Stimulated activated CD4-positive, alpha-beta T cell treated with anti-CD3 and anti-CD28 coated beads, Interleukin-1b, Interleukin-23, amount 100 ng/mL, for 1 hour (primary cell): ENCODE results near the gene BIN2.
"Not testable (repeated sequence)": the region's sequence is repeated elsewhere in the genome, so short reads cannot be mapped to it uniquely, and the experiment has no call there.

ENCODE experiments used
- DNase-seq, 2 donors: peaks; one replicate each; pipeline ENCODE4 v3.0.0-alpha.2; 2020; ENCODE audit warnings: low read depth in 2 of 2

Gene BIN2

DNA sequence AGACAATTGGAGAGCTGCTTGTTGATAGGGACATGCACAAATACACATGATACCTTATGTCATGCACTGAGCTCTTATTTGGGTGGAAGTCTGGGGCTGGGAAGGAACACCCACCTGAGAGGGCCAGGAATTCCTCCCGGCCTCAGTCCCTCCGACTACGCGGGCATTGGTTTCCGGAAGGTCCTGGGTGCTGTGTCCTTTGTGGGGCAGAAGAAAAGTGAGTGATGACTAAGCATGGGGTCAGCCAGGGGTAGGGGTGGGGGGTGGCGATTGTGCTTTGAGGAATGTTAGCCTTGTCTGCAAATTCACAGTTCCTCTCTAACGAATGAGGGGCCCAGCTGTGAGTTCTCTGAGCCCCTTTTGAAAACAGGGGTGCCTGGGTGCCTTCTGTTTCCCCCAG is 21.7 kb upstream of the BIN2 start:
- DNase-seq, result no peak

DNA sequence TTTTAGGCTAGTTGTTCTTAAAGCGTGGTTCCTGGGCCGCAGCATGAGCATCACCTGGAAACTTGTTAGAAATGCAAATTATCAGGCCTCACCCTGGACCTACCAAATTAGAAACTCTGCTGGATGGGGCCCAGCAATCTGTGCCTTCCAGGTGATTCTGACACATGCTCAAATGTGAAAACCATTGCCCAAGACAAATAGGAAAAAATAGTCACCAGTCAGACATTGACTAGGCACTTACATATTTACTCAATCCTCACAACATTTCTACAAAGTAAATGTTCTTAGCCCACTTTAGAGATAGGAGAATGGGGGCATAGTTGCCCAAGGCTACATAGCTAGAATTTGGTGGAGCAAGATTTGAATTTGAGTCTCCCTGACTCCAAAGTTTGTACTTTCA is 19.2 kb upstream of the BIN2 start:
- no peak for DNase-seq

DNA sequence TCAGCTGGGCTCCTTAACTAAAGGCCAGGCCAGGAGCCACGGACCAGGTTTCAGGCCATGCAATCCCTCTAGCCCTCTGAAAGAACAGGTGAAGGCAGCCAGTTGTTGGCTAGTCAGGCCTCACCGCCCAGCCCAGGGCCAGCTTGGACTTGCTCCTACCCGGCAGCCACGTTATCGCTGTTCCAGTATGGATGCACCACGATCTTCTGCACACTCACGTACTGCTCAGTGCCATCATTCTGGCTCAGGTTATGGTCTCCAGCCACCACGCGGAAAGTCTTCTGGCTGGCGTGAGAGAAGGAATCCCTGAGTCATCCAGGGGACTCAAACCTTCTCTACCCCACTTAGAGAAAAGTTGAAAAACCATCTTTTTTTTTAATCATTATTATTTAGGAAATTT is 18.4 kb upstream of the BIN2 start:
- no peak for DNase-seq

DNA sequence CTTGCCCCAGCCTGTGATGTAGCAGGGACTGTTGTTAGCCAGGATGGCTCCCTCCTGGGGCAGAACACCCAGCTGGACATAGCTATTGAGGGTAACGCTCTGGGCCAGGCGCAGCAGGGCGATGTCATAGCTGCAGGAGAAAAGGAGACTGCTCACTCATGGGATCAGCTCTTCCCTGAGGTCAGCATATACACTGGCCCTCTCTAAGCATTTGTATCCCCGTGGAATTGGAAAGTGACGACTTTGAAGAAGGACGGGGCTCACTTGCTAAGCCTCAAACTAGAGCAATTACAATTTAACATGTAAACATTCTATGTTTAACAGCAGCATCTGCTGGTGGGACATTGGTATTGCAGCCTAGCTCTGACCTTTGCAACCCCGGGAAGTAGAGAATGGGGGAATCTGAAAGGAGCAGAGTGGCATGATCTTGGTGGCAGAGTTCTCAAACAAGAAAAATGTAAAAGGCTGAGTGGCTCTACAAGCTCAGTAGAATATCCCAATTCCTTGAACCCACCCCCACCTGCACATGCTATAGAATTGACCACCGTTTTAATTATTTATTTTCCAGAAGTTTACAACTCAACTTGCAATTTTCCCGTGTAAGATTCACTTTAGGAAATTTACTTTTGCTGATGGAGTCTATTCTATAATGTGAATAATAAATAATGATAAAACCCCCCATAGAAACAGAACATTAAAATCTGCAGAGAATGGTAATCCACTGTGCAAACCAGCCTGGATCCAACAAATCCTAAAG is 17.5 kb upstream of the BIN2 start:
- peak; percentile 42 to 46 for DNase-seq

DNA sequence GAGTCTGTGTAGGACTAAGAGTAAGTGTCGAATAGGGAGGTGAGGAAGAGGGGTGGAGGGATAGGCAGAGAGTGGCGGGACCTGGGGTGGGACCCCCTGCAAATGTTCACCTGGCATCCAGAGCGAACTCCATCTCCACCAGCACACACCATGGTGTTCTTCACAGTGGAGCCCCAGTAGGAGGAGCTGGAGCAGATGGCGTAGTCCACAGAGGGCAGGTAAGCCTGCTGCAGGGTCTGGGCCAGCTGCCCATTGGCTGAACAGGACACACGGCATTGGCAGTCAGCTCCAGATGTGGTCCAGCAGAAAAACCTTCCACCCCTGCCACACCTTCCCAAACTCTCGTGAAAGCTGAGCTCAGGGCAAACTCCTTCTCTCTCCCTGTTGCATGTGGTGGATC is 15.8 kb upstream of the BIN2 start:
- no peak for DNase-seq

DNA sequence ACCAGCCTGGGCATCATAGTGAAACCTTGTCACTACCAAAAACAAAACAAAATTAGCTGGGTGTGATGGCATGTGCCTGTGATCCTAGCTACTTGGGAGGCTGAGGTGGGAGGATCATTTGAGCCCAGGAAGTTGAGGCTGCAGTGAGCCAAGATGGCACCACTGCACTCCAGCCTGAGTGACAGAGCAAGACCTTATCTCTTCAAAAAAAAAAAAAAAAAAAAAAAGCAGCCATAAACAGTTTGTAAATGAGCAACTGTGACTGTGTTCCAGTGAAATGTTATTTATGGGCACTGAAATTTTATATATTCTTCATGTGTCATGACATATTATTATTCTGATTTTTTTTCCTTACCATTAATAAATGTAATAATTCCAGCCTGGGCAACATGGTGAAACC is 13.4 kb upstream of the BIN2 start:
- not testable (repeated sequence) for DNase-seq

DNA sequence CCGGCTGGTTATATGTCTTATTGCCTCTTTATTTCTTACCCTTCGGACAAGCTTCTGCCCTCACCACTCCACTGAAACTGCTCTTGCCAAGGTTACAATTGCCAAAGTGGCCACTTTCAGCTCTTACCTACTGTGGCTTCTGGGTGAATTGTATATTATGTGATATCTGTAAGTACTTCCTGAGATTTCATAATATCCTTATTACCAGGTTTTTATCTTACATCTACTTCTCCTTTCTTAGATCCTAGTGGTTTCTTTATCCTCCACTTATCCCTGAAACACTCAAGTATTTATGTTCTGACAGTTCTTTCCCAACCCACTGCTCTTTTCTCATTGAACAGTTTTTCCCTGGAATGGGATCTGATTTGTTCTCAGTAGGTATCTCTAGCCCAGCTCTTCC is 12.0 kb upstream of the BIN2 start:
- no peak for DNase-seq

DNA sequence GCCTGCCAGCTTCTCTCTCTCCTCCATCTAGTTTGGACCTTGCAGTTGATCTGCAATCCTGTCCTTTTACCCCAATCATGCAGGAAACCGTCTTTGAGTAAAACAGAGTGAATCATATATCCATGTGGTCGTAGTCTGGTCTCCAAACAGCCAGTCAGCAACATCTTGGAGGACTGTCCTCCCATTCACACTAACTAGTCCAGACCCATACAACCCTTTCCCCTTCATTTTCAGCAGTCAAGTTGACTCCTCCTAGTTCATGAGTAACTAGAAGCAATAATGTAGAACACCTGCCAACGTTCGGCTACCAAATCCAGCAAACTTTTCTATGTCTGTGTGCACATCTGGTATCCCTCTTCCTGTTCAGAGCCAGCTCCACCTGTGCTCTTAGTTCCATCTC is 10.8 kb upstream of the BIN2 start:
- no peak for DNase-seq

DNA sequence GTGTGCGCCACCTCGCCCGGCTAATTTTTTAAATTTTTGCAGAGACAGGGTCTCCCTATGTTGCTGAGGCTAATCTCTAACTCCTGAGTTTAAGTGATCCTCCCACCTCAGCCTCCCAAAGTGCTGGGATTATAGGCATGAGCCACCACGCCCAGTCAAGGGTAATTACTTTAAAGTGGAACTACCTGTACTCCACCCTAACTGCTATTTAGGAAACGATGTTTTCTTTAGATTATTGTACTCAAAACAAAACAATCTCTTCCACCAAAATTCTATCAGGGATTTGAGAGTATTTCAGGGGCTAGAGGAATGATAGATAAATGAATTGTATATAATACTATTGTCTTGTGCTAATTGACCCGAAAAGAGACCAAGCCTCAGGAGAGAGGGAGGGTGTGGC is 9.6 kb upstream of the BIN2 start:
- DNase-seq, result no peak

DNA sequence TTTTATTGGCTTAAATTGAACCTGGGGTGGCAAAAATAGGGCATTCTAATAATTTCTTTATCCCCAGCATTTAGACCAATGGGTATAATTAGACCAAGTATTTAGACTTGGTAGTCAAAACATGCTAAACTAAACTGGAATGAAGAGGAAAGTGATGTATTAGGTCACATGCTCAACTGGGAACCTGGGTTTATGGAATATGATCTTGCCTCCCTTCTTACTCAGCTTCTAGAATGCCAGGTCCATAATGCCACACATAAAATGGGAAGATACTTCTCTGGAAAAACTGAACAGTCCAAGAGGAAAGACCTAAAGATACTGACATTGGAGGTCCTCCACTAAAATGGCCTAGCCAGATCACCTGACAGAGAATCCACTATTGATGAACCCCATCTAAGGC is 6.2 kb upstream of the BIN2 start:
- DNase-seq, result no peak

DNA sequence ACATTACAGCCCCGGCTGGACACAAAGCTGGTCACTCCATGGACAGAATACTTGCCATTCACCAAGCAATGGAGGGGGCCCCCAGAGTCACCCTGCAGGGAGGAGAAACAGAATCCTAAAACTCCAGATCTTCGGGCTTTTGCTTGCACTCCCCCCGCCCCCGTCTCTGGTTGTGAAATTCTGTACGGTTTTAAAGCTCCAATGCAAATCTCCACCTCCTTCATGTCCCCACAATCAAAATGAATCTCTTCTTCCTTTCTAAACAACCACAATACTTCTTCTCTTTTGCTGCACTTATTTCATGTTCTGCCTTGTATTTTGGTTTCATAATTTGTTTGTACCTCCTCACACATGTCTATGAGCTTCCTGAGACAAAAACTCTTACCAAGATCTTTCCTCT is 5.8 kb upstream of the BIN2 start:
- no peak for DNase-seq

DNA sequence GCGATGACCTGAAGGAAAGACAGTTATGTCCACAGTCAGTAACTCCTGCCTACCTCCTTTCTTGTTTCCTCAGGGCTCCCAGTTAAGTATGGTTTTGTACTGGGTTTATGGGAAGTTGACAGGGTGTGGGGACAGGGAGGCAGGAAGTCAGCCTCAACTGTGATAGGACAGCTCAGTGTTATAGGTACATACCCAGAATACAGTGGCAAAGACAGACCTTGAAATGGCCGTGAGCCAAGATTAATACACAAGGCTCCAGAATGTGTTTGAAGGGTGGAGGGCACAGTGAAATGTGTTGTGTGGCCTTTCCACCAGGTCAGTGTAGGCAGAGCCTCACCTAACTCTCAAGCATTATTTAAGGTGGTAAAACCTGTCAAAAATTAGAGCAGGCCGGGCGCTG is 4.6 kb upstream of the BIN2 start:
- DNase-seq, result no peak

DNA sequence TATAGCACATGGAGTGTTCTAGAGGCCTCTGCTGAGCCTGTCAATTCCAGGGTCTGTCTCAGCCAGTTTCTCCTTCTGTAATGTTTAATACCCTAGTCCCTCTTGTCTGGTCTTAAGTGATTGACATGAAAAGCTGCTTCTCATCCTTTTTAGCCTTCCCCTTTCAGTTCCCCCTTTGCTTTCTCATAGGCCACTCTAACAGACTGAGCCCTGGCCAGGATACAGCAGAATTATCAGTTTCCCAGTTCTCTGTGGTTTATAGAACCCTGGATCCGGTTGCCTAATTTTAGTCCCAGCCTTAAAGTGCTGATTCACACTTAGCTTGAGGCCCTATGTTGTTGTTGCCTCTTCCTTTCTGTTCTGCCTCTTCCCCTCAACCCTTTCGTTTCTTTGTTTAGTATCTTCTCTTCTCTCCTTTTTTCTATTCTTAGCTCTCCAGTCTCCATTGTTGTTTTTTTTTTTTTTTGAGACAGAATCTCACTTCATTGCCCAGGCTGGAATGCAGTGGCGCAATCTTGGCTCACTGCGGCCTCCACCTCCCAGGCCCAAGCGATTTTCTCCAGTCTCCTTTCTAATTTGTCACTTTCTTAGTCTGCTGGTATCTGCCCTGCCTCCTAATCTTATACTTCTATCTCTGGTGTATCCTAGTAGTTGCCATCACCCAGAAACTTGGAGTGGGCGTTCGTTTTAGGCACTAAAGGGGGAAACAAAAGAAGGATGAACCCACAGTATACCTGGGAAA is 2.9 kb upstream of the BIN2 start:
- no peak for DNase-seq

DNA sequence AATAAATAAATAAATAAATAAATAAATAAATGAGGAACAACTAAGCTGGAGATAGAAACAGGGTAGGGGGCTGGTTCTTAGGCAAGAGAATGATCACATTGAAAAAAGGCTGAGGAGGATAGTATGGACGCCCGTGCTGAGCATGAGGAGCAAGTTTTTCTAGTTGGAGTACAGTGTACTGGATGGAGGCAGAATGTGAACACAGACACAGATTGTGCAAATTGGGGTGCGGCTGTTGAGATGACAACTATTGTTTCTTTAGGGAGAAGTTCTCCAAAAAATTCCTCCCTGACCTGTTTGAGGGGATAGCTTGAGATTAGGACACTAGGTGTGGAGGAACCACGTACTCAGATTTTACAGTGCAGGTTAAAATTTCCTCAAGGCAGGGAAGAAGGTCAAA is 979 bp upstream of the BIN2 start:
- no peak for DNase-seq

DNA sequence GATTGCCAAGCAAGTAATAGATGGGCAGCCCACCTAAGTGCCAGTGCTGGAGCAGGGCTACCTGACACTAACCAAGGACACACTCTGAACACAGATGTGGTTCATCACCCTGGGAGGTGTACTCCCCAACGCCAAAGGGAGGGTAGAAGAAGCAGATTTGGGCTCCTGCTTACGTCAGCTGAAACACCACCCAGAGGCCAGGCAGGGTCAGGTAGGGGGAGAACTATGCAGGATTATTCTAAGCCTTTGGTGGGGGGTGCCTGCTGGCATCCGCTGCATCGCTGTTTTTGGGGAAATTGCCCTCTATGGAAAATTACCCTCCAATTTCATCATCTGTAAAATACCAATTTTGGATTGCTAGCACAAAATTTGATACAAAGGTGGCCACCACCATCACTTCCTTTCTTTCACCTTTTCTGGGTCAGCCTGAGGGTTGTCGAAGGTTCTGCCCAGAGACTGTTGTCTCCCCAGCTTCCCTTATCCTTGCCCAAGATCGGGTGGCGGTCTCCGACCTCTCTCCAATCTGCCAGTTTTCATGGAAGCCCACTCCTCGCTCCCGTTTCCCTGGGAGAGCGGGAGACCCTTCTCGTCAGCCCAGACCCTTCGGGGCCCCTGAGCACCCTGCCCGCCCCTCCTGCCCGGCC is 535 bp downstream of the BIN2 start:
- no peak for DNase-seq

DNA sequence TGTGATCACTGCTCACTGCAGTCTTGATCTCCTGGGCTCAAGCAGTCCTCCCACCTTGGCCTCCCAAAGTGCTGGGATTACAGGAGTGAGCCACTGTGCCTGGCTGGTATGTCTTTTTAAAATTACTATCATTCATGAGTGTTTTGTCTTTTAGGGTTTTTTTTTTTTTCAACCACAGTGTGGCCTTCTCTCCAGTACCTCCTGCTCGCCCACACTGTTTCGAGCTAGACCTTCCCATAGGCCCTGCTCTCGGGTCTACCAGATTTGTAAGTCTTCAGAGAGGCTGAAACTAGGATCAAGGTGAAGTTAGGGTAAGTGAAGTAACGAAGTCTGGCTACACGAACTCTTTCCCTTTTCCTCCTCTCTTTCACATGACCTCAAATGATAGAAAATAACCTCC is 1.5 kb downstream of the BIN2 start:
- DNase-seq, result no peak

DNA sequence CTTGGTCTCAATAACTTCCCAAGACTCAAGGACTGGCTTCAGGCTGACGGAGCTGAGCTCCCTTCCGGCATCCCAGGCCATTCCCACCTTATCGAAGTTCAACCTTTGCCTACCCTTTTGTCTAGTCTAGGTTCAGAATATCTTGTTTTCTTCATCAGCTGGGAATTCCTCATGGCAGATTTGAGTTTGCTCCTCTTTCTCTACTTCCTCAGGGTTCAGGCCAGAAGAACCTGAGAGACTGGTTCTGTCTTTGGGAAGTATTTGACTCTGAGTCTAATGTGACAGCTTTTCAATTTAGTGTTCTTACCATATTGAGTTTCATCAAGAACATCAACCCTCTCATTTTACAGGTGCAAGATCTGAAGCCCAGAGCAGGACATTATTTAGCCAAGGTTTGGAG is 2.1 kb downstream of the BIN2 start:
- DNase-seq, result no peak

DNA sequence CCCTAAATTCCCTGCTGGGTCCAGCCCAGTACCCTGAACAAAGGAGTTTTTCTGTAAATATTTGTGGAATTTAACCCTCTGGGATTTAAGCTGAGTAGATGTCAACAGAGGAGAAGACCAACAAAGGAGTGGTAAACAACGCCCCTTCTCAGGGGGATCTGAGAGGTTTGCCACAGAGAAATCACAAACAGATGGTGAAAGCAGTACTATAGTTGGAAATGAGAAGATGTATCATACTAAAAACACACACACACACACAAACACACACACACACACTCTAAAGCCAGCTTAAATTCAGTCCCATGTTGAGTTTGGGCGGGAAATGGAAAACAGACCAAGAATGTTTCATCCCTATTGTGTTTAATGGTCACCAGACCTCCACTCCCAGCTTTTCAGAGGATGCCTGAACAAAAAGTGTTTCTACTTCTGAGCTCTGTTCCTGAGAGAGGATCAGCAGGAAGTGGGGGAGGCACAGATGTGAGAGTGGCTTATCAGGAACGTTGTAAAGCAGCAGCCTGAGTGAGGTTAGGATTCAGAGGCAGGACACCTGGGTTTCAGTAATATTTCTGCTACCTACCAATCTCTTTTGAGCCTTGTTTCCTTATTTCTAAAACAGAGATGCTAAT is 3.2 kb downstream of the BIN2 start:
- DNase-seq, result no peak

DNA sequence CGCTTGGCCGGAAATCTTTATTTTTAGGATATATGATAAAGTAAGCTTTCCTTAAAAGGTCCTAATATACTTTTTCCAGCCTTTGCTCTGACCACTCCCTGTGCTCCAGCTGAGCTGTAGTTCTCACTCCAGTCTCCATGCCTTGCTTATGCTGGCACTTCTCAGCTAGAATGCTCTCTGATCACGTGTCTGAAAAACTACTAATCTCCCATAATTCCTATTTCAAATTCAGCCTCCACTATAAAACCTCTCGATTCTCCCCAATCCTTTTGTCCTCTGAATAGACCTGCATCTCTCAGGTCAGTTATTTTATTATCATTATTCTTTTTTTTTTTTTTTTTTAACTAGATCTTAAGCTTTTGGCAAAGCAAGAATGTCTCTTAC is 3.7 kb downstream of the BIN2 start:
- no peak for DNase-seq

DNA sequence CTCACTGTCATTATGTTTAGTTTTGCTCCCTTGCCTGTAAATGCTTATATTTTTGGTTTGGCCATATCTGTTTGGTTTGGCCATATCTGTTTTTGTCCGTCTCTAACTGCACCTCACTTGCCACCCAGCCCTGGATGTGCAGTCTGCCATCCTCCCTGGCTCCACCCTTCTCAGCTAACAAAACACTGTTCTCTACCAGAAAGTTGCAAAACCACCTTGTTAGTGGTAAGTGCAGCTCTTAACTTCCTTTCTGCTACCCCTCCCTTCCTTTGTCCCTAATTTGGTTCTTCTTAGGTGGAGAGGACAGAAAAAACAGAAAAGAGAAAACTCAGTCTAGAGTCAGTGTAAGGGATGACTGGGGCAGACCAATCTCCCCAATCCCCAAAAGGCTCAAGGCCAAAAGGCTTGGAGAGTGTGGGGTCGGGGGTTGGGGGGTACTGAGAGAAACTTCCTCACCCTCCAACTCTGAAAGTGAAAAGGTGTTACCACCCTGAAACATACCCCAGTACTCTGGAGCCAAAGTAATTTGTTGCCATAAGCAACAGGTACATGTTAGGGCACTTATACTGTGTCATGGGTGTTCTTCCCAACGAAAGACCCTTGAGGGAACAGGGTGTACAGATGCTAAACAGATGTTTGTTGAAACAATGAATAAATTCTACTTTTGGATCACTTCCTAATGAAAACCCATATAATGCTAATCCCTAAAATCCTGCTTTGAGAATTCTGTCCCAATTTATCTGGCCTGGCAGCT is 5.0 kb downstream of the BIN2 start:
- no peak for DNase-seq

DNA sequence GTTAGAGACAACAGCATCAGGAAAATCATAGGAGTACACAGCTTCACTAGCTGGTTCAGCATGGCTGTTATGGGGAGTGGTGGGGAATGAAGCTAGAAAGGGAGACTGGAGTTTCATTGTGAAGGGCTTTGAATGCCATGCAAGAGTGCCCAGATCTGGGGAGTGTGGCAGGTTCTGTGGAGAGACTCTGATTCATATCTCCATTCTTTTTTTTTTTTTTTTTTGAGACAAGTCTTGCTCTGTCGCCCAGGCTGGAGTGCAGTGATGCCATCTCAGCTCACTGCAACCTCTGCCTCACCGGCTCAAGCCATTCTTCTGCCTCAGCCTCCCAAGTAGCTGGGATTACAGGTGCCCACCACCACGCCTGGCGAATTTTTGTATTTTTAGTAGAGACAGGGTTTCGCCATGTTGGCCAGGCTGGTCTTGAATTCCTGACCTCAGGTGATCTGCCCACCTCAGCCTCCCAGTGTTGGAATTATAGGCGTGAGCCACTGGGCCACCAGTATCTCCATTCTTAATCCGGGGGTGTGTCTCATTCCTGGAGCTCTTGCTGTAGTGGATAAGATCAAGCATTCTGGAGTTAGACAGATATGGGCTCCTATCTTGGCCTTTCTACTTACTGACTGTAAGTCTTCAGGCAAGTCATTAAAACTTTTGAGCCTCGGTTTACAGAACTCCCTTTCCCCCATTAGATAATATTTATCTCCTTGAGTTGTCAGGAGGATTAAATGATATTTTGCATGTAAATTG is 5.7 kb downstream of the BIN2 start:
- DNase-seq, result not testable (repeated sequence)
